GM12874 (cell line): ENCODE data around the gene GPR63.

Experiments
- CTCF ChIP-seq: IDR thresholded peaks from 2 replicates; pipeline ENCODE4 v1.5.1; 2011; ENCODE audit warnings: low read depth, mild to moderate bottlenecking, control low read depth, low read length, moderate library complexity; ENCODE audit not compliant: insufficient read depth

Gene GPR63

DNA sequence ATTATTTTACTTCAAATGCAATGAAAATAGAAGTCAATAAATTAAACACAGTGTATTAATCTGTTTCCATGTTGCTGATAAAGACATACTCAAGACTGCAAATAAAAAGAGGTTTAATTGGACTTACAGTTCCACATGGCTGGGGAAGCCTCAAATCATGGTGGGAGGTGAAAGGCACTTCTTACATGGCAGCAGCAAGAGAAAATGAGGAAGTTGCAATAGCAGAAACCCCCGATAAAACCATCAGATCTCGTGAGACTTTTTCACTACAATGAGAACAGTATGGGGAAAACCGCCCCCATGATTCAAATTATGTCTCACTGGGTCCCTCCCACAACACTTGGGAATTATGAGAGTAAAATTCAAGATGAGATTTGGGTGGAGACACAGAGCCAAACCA is 82.2 kb downstream of the GPR63 start:
- no peak for TF ChIP-seq CTCF

DNA sequence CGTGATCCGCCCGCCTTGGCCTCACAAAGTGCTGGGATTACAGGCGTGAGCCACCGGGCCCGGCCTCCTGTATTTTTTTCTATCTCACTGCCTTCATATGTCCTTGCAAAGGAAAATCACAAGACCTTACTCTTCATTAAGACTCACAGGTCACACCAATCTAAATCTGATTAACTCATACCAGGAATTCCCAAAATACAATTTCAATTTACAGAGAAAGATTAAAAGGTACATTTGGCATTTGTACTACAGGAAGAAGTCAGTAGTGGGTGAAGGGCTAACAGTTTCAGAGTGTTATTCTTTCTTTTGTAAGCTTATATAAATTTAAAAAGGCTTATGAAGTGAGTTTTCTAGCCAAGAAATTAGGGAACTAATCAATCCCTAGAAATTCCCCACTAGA is 87.4 kb downstream of the GPR63 start:
- no peak for TF ChIP-seq CTCF
